Neural cell (in vitro differentiated cells): Measurements from ENCODE around the gene PCGF1. TPM values are rescaled to one million over a fixed set of nuclear protein-coding genes. Genes with fewer than 3 reads are reported as not detected.
A peak's percentile ranks its signal among the peaks of the same experiment; 100 is the strongest.

Source experiments
- H2AFZ ChIP-seq: fragments of 200-600, 300-800 bp; sonication (generic), shearing (Covaris generic); 2 replicates; pipeline ENCODE4 v1.6.0; 2014; ENCODE audit warnings: low read depth, mild to moderate bottlenecking, antibody characterized with exemption, low read length, moderate library complexity
- H3F3A ChIP-seq: fragments of 200-600 bp; shearing (Covaris generic); 2 replicates; pipeline ENCODE4 v1.6.1; 2016; ENCODE audit warnings: mild to moderate bottlenecking, moderate library complexity, mixed read lengths, antibody characterized with exemption, low read length; ENCODE audit not compliant: insufficient read depth, poor library complexity, severe bottlenecking
- H3K27ac ChIP-seq: fragments of 200-600, 300-800 bp; sonication (generic), shearing (Covaris generic); 2 replicates; pipeline ENCODE4 v1.5.1; 2014; ENCODE audit warnings: mild to moderate bottlenecking, low read length, moderate library complexity
- H3K27me3 ChIP-seq: fragments of 300-800, 200-600 bp; sonication (generic), shearing (Covaris generic); 2 replicates; pipeline ENCODE4 v1.6.0; 2014; ENCODE audit warnings: mild to moderate bottlenecking, low read depth, low read length, moderate library complexity; ENCODE audit not compliant: insufficient read depth
- H3K36me3 ChIP-seq: fragments of 300-800, 200-600 bp; sonication (generic), shearing (Covaris generic); 2 replicates; pipeline ENCODE4 v1.5.1; 2014; ENCODE audit warnings: mild to moderate bottlenecking, antibody characterized with exemption, low read length, moderate library complexity; ENCODE audit not compliant: insufficient read depth
- H3K4me2 ChIP-seq: fragments of 300-800, 200-600 bp; sonication (generic), shearing (Covaris generic); 2 replicates; pipeline ENCODE4 v1.6.0; 2014; ENCODE audit warnings: mild to moderate bottlenecking, low read length
- H3K4me3 ChIP-seq: fragments of 300-800, 200-600 bp; sonication (generic), shearing (Covaris generic); 2 replicates; pipeline ENCODE4 v1.5.1; 2014; ENCODE audit warnings: mild to moderate bottlenecking, low read length, moderate library complexity
- H3K79me2 ChIP-seq: fragments of 200-600 bp; shearing (Covaris generic); replicated peaks from 2 replicates; pipeline ENCODE4 v1.6.0; 2014; ENCODE audit warnings: mild to moderate bottlenecking, low read length, moderate library complexity; ENCODE audit not compliant: insufficient read depth
- H3K9ac ChIP-seq: fragments of 300-800, 200-600 bp; sonication (generic), shearing (Covaris generic); 2 replicates; pipeline ENCODE4 v1.6.1; 2016; ENCODE audit warnings: mild to moderate bottlenecking, low read length, mixed read lengths
- H3K9me2 ChIP-seq: fragments of 200-600 bp; shearing (Covaris generic); 2 replicates; pipeline ENCODE4 v1.6.1; 2016; ENCODE audit warnings: mild to moderate bottlenecking, low read length, mixed read lengths; ENCODE audit not compliant: insufficient read depth
- H3K9me3 ChIP-seq: fragments of 200-600, 300-800 bp; sonication (generic), shearing (Covaris generic); 2 replicates; pipeline ENCODE4 v1.6.1; 2016; ENCODE audit warnings: mild to moderate bottlenecking, mixed run types, low read length, moderate library complexity, mixed read lengths
- H4K20me1 ChIP-seq: fragments of 200-600 bp; shearing (Covaris generic); 2 replicates; pipeline ENCODE4 v1.6.1; 2016; ENCODE audit warnings: mild to moderate bottlenecking, mixed run types; ENCODE audit not compliant: insufficient read depth
- EP300 ChIP-seq: fragments of 450-650 bp; conservative IDR thresholded peaks from 2 replicates; pipeline ENCODE4 v1.6.1; 2014; ENCODE audit warnings: antibody characterized with exemption, mild to moderate bottlenecking, moderate library complexity; ENCODE audit not compliant: poor library complexity, severe bottlenecking
- EZH2 ChIP-seq: fragments of 200-600, 300-800 bp; shearing (Covaris generic), sonication (generic); IDR thresholded peaks from 2 replicates; pipeline ENCODE4 v1.6.1; 2014; ENCODE audit warnings: antibody characterized with exemption, low read length, borderline replicate concordance, mild to moderate bottlenecking; ENCODE audit not compliant: insufficient read depth, poor library complexity, severe bottlenecking
- MXI1 ChIP-seq: fragments of 450-650 bp; conservative IDR thresholded peaks from 2 replicates; pipeline ENCODE4 v1.6.1; 2014; ENCODE audit warnings: antibody characterized with exemption, mild to moderate bottlenecking; ENCODE audit not compliant: poor library complexity, severe bottlenecking
- POLR2AphosphoS5 ChIP-seq: IDR thresholded peaks from 2 replicates; pipeline ENCODE4 v1.6.1; 2012
- RAD21 ChIP-seq: fragments of 450-650 bp; conservative IDR thresholded peaks from 2 replicates; pipeline ENCODE4 v1.6.1; 2014; ENCODE audit warnings: antibody characterized with exemption, mild to moderate bottlenecking, moderate library complexity
- SMC3 ChIP-seq: fragments of 450-650 bp; conservative IDR thresholded peaks from 2 replicates; pipeline ENCODE4 v1.6.1; 2014; ENCODE audit warnings: antibody characterized with exemption, mild to moderate bottlenecking, moderate library complexity; ENCODE audit not compliant: poor library complexity
- TAF1 ChIP-seq: IDR thresholded peaks from 2 replicates; pipeline ENCODE4 v1.6.1; 2012; ENCODE audit warnings: low read depth
- polyA plus RNA-seq: library from polyadenylated mRNA; depleted of rRNA; stranded (reverse); fragments of >200 nt; gene quantifications from 2 replicates; pipeline ENCODE4 v1.2.3, GENCODE V29; 2014
- TF ChIP-seq, protein P1 (sequence below): fragments of 450-650 bp; IDR thresholded peaks from 2 replicates; pipeline ENCODE4 v1.5.1; 2014; ENCODE audit warnings: antibody characterized with exemption, mild to moderate bottlenecking, moderate library complexity; ENCODE audit not compliant: poor library complexity, severe bottlenecking
- TF ChIP-seq, protein P2 (sequence below): IDR thresholded peaks from 2 replicates; pipeline ENCODE4 v1.6.1; 2012; ENCODE audit warnings: borderline replicate concordance

Gene PCGF1
- polyA plus RNA-seq, 1 donor from 2014 or later, result 30.2 TPM

- Histone ChIP-seq H3K79me2 (peaks cover 9% of the 10 kb centered on the region), H4K20me1 (no peaks in the 10 kb centered on the region), H3K9me3 (no peaks in the 10 kb centered on the region), H3K4me2 (peak overlapping the region; percentile 91), H3K9me2 (no peaks in the 10 kb centered on the region), H3F3A (no peaks in the 10 kb centered on the region), H3K27ac (peak overlapping the region; percentile 66), H3K27me3 (no peaks in the 10 kb centered on the region), H3K4me3 (peak overlapping the region; percentile 95), H3K36me3 (no peaks in the 10 kb centered on the region), H2AFZ (no peak overlapping the region), H3K9ac (peak overlapping the region; percentile 82)
- TF ChIP-seq MXI1 (no peak), EP300 (no peak), EZH2 (no peak), POLR2AphosphoS5 (no peak), RAD21 (no peak), TAF1 (no peak), SMC3 (no peak)
- TF ChIP-seq, protein P1, sequence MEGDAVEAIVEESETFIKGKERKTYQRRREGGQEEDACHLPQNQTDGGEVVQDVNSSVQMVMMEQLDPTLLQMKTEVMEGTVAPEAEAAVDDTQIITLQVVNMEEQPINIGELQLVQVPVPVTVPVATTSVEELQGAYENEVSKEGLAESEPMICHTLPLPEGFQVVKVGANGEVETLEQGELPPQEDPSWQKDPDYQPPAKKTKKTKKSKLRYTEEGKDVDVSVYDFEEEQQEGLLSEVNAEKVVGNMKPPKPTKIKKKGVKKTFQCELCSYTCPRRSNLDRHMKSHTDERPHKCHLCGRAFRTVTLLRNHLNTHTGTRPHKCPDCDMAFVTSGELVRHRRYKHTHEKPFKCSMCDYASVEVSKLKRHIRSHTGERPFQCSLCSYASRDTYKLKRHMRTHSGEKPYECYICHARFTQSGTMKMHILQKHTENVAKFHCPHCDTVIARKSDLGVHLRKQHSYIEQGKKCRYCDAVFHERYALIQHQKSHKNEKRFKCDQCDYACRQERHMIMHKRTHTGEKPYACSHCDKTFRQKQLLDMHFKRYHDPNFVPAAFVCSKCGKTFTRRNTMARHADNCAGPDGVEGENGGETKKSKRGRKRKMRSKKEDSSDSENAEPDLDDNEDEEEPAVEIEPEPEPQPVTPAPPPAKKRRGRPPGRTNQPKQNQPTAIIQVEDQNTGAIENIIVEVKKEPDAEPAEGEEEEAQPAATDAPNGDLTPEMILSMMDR, result no peak
- TF ChIP-seq, protein P2, sequence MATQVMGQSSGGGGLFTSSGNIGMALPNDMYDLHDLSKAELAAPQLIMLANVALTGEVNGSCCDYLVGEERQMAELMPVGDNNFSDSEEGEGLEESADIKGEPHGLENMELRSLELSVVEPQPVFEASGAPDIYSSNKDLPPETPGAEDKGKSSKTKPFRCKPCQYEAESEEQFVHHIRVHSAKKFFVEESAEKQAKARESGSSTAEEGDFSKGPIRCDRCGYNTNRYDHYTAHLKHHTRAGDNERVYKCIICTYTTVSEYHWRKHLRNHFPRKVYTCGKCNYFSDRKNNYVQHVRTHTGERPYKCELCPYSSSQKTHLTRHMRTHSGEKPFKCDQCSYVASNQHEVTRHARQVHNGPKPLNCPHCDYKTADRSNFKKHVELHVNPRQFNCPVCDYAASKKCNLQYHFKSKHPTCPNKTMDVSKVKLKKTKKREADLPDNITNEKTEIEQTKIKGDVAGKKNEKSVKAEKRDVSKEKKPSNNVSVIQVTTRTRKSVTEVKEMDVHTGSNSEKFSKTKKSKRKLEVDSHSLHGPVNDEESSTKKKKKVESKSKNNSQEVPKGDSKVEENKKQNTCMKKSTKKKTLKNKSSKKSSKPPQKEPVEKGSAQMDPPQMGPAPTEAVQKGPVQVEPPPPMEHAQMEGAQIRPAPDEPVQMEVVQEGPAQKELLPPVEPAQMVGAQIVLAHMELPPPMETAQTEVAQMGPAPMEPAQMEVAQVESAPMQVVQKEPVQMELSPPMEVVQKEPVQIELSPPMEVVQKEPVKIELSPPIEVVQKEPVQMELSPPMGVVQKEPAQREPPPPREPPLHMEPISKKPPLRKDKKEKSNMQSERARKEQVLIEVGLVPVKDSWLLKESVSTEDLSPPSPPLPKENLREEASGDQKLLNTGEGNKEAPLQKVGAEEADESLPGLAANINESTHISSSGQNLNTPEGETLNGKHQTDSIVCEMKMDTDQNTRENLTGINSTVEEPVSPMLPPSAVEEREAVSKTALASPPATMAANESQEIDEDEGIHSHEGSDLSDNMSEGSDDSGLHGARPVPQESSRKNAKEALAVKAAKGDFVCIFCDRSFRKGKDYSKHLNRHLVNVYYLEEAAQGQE, result no peak
These were observed 43.1 kb downstream of the PCGF1 start for GRCh38 chr2:74464406-74464805.

DNA sequence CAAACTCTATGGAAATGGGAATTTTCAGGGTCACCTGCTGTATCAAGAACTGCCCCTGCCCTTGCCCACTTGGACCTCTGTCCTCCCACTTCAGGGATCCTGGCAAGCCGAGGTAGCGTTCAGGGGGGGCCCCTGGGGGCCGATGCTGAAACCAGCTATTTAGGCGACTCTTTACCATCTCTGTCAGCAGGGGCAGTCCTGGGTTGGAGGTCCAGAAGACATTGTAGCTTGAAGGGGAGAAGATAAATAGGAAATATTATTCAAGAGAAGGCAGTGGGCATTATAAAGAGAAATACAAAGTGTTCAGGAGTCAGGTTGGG, 44.7 kb downstream of the PCGF1 start:
- Histone ChIP-seq H3K9ac (no peak overlapping the region), H2AFZ (no peak overlapping the region), H3K4me3 (no peak overlapping the region), H3K27ac (no peak overlapping the region), H3K9me2 (no peaks in the 10 kb centered on the region), H3K9me3 (no peaks in the 10 kb centered on the region), H4K20me1 (no peaks in the 10 kb centered on the region), H3F3A (no peaks in the 10 kb centered on the region), H3K79me2 (peaks cover 18% of the 10 kb centered on the region), H3K27me3 (no peaks in the 10 kb centered on the region), H3K36me3 (no peaks in the 10 kb centered on the region), H3K4me2 (no peak overlapping the region)
- TF ChIP-seq POLR2AphosphoS5 (no peak), TAF1 (no peak), EZH2 (no peak), EP300 (no peak), SMC3 (no peak), MXI1 (no peak), RAD21 (no peak)
- TF ChIP-seq, protein P1, result no peak
- TF ChIP-seq, protein P2, result no peak
